ENCODE results near the gene ACSM2A.
"Not testable (repeated sequence)": the region's sequence is repeated elsewhere in the genome, so short reads cannot be mapped to it uniquely, and the experiment has no call there.

Gene ACSM2A

DNA sequence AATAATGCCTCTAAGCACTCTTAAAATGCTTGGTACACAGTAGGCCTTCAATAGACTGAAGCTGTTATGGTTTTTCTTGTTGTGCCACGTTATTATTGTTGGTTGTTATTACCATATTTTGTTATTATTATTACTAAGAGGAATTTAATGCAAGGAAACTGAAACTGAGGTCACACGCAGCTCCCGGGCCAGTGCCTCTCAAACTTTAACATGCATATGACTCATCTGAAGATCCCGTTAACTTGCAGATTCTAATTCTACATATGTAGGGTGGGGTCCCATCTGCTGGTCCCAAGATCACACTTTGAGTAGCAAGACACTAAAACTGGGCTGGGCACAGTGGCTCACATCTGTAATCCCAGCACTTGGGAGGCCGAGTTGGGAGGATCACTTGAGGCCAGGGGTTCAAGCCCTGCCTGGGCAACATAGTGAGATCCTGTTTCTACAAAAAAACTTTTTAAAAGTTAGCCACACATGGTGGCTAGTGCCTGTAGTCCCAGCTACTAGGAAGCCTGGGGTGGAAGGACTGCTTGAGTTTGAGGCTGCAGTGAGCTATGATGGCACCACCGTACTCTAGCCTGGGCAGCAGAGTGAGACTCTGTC is 41.1 kb upstream of the ACSM2A start:
- WGBS, 2 donors (ENCODE audit: extremely low coverage in 2 of 2, insufficient read length in 2 of 2, insufficient replicate concordance in 1 of 2): no CpG with 5 or more reads among the region's 6 CpGs
- no peak for DNase-seq (ENCODE audit: low spot score)
- no peaks in the 10 kb centered on the region for H3K79me1 ChIP-seq (ENCODE audit: low read depth, low read length)
- H3K36me3 ChIP-seq (replicated peaks in 1 of 2; ENCODE audit: control insufficient read depth in 2 of 2, insufficient read depth in 2 of 2, low read length in 2 of 2): no peaks in the 10 kb centered on the region
- H3K14ac ChIP-seq (ENCODE audit: low read length): no peak overlapping the region
- H3K18ac ChIP-seq (ENCODE audit: low read length): no peak overlapping the region
- H4K8ac ChIP-seq (ENCODE audit: low read depth, low read length): no peak overlapping the region
- no peak overlapping the region for H3K27ac ChIP-seq (replicated peaks; ENCODE audit: low read length)
- no peak overlapping the region for H3K23ac ChIP-seq (ENCODE audit: low read depth, low read length, poor library complexity)
- H3K4ac ChIP-seq (ENCODE audit: low read length): no peak overlapping the region
- no peak overlapping the region for H2BK12ac ChIP-seq (ENCODE audit: low read length)
- H3K9me3 ChIP-seq (replicated peaks in 1 of 2; ENCODE audit: control insufficient read depth in 2 of 2, insufficient read depth in 1 of 2, low read depth in 1 of 2, low read length in 2 of 2): no peaks in the 10 kb centered on the region
- H4K91ac ChIP-seq (ENCODE audit: low read depth, low read length, poor library complexity): no peak overlapping the region
- H2AK5ac ChIP-seq (ENCODE audit: low read depth, low read length): no peak overlapping the region
- no peak overlapping the region for H3K9ac ChIP-seq (ENCODE audit: low read depth, low read length, poor library complexity)
- H3K4me3 ChIP-seq (ENCODE audit: low read length in 2 of 2): no peak overlapping the region
- no peak overlapping the region for H2BK15ac ChIP-seq (ENCODE audit: low read length)
- H2AFZ ChIP-seq (ENCODE audit: low read length): no peak overlapping the region
- H3K4me1 ChIP-seq (ENCODE audit: control insufficient read depth in 2 of 2, insufficient read depth in 1 of 2, low read depth in 1 of 2, low read length in 2 of 2): peaks cover 0 to 2% of the 10 kb centered on the region in 2 donors
- H2BK5ac ChIP-seq (ENCODE audit: low read length): no peak overlapping the region
- no peak overlapping the region for H3K4me2 ChIP-seq (ENCODE audit: insufficient read depth, low read length, poor library complexity, severe bottlenecking)
- no peak overlapping the region for H2BK120ac ChIP-seq (ENCODE audit: low read depth, low read length)
- no peaks in the 10 kb centered on the region for H3K27me3 ChIP-seq (ENCODE audit: control insufficient read depth in 3 of 3, insufficient read depth in 3 of 3, low read depth in 1 of 3, low read length in 3 of 3)

DNA sequence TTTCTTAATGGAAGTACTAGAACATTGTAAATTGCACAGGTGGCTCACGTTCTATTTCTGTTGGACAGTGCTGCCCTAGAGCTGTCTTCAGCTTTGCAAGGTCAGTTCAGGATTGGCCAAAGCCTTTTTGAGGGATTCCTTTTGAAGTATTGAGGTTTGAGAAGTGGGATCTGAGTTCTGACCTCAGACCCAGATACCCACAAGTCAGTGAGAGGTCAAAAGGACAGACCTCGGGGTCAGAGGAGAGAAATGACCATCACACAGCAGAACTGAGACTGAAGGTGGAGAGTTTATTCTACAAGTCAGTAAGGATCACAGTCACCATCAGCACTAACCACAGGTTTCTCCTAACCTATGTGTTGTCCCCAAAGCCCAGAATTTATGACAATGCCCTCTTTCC is 40.3 kb upstream of the ACSM2A start:
- Histone ChIP-seq H3K23ac (ENCODE audit: low read depth, low read length, poor library complexity) (no peak overlapping the region), H2BK5ac (ENCODE audit: low read length) (no peak overlapping the region), H3K18ac (ENCODE audit: low read length) (no peak overlapping the region), H2AK5ac (ENCODE audit: low read depth, low read length) (no peak overlapping the region), H4K8ac (ENCODE audit: low read depth, low read length) (no peak overlapping the region), H3K4me2 (ENCODE audit: insufficient read depth, low read length, poor library complexity, severe bottlenecking) (no peak overlapping the region), H3K4me1 (ENCODE audit: control insufficient read depth in 2 of 2, insufficient read depth in 1 of 2, low read depth in 1 of 2, low read length in 2 of 2) (peaks cover 0 to 2% of the 10 kb centered on the region in 2 donors), H2BK120ac (ENCODE audit: low read depth, low read length) (no peak overlapping the region), H3K4me3 (ENCODE audit: low read length in 2 of 2) (no peak overlapping the region), H2BK15ac (ENCODE audit: low read length) (no peak overlapping the region), H3K27me3 (ENCODE audit: control insufficient read depth in 3 of 3, insufficient read depth in 3 of 3, low read depth in 1 of 3, low read length in 3 of 3) (no peaks in the 10 kb centered on the region), H3K4ac (ENCODE audit: low read length) (no peak overlapping the region), H4K91ac (ENCODE audit: low read depth, low read length, poor library complexity) (no peak overlapping the region), H2AFZ (ENCODE audit: low read length) (no peak overlapping the region), H2BK12ac (ENCODE audit: low read length) (no peak overlapping the region), H3K9me3 (replicated peaks in 1 of 2; ENCODE audit: control insufficient read depth in 2 of 2, insufficient read depth in 1 of 2, low read depth in 1 of 2, low read length in 2 of 2) (no peaks in the 10 kb centered on the region), H3K9ac (ENCODE audit: low read depth, low read length, poor library complexity) (no peak overlapping the region), H3K36me3 (replicated peaks in 1 of 2; ENCODE audit: control insufficient read depth in 2 of 2, insufficient read depth in 2 of 2, low read length in 2 of 2) (no peaks in the 10 kb centered on the region), H3K14ac (ENCODE audit: low read length) (no peak overlapping the region), H3K27ac (replicated peaks; ENCODE audit: low read length) (no peak overlapping the region), H3K79me1 (ENCODE audit: low read depth, low read length) (no peaks in the 10 kb centered on the region)
- no CpG with 5 or more reads among the region's 2 CpGs for WGBS, 2 donors (ENCODE audit: extremely low coverage in 2 of 2, insufficient read length in 2 of 2, insufficient replicate concordance in 1 of 2)
- DNase-seq (ENCODE audit: low spot score): no peak

DNA sequence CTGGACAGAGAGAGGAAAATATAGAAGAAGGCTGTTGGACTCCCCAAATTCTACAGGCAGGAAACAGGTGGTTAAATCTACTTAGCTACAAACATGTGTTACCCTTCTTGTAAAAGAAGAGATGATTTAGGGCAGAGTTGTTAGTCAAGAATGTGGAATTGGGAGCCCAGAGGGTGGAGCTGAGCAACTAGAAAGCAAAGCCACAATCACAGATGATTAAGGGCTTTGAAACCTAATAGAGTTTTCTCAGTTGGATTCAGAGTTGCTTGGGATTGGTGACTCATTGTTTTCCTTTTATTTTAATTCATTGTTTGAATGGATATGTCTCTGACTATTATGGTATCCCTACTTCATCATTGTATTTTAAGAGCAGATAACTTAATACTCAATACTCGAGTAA is 35.8 kb upstream of the ACSM2A start:
- no CpG with 5 or more reads among the region's 1 CpG for WGBS, 2 donors (ENCODE audit: extremely low coverage in 2 of 2, insufficient read length in 2 of 2, insufficient replicate concordance in 1 of 2)
- DNase-seq (ENCODE audit: low spot score): no peak
- H3K9ac ChIP-seq (ENCODE audit: low read depth, low read length, poor library complexity): no peak overlapping the region

DNA sequence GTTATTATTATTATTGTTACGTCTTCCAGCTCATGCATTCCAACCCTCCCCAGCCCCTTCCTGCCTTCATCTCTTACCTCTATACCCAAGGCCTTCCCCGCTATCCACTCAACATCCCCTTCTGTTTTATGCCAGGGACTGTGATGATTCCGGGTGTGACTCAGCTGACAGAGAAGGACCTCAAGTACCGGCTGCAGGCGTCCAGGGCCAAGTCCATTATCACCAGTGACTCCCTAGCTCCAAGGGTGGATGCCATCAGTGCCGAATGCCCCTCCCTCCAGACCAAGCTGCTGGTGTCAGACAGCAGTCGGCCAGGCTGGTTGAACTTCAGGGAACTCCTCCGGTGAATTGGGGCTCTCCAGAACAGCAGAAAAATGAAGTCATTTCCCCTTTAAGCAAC is 32.2 kb upstream of the ACSM2A start:
- H3K9me3 ChIP-seq (replicated peaks in 1 of 2; ENCODE audit: control insufficient read depth in 2 of 2, insufficient read depth in 1 of 2, low read depth in 1 of 2, low read length in 2 of 2); H3K23ac ChIP-seq (ENCODE audit: low read depth, low read length, poor library complexity); H3K4me2 ChIP-seq (ENCODE audit: insufficient read depth, low read length, poor library complexity, severe bottlenecking); H3K79me1 ChIP-seq (ENCODE audit: low read depth, low read length); H3K9ac ChIP-seq (ENCODE audit: low read depth, low read length, poor library complexity); H3K4me3 ChIP-seq (ENCODE audit: low read length in 2 of 2); H3K4me1 ChIP-seq (ENCODE audit: control insufficient read depth in 2 of 2, insufficient read depth in 1 of 2, low read depth in 1 of 2, low read length in 2 of 2); H3K4ac ChIP-seq (ENCODE audit: low read length); H3K27ac ChIP-seq (replicated peaks; ENCODE audit: low read length); H4K8ac ChIP-seq (ENCODE audit: low read depth, low read length); H2BK12ac ChIP-seq (ENCODE audit: low read length); H2AK5ac ChIP-seq (ENCODE audit: low read depth, low read length); H4K91ac ChIP-seq (ENCODE audit: low read depth, low read length, poor library complexity); H2BK120ac ChIP-seq (ENCODE audit: low read depth, low read length); DNase-seq (ENCODE audit: low spot score); H3K14ac ChIP-seq (ENCODE audit: low read length); H2BK5ac ChIP-seq (ENCODE audit: low read length); H3K36me3 ChIP-seq (replicated peaks in 1 of 2; ENCODE audit: control insufficient read depth in 2 of 2, insufficient read depth in 2 of 2, low read length in 2 of 2); H3K18ac ChIP-seq (ENCODE audit: low read length); H3K27me3 ChIP-seq (ENCODE audit: control insufficient read depth in 3 of 3, insufficient read depth in 3 of 3, low read depth in 1 of 3, low read length in 3 of 3); H2AFZ ChIP-seq (ENCODE audit: low read length); H2BK15ac ChIP-seq (ENCODE audit: low read length): not testable (repeated sequence)
- no CpG with 5 or more reads among the region's 8 CpGs for WGBS, 2 donors (ENCODE audit: extremely low coverage in 2 of 2, insufficient read length in 2 of 2, insufficient replicate concordance in 1 of 2)

More for the DNA sequence above, 35.8 kb upstream of the ACSM2A start:
- H2BK5ac ChIP-seq (ENCODE audit: low read length): no peak overlapping the region
- H3K27ac ChIP-seq (replicated peaks; ENCODE audit: low read length): no peak overlapping the region
- no peak overlapping the region for H2BK15ac ChIP-seq (ENCODE audit: low read length)
- no peaks in the 10 kb centered on the region for H3K79me1 ChIP-seq (ENCODE audit: low read depth, low read length)
- H4K91ac ChIP-seq (ENCODE audit: low read depth, low read length, poor library complexity): no peak overlapping the region
- no peaks in the 10 kb centered on the region for H3K9me3 ChIP-seq (replicated peaks in 1 of 2; ENCODE audit: control insufficient read depth in 2 of 2, insufficient read depth in 1 of 2, low read depth in 1 of 2, low read length in 2 of 2)
- no peak overlapping the region for H2BK12ac ChIP-seq (ENCODE audit: low read length)
- no peak overlapping the region for H4K8ac ChIP-seq (ENCODE audit: low read depth, low read length)
- H3K14ac ChIP-seq (ENCODE audit: low read length): no peak overlapping the region
- H3K4ac ChIP-seq (ENCODE audit: low read length): no peak overlapping the region
- no peak overlapping the region for H2AFZ ChIP-seq (ENCODE audit: low read length)
- H3K4me3 ChIP-seq (ENCODE audit: low read length in 2 of 2): no peak overlapping the region
- no peaks in the 10 kb centered on the region for H3K36me3 ChIP-seq (replicated peaks in 1 of 2; ENCODE audit: control insufficient read depth in 2 of 2, insufficient read depth in 2 of 2, low read length in 2 of 2)
- H3K27me3 ChIP-seq (ENCODE audit: control insufficient read depth in 3 of 3, insufficient read depth in 3 of 3, low read depth in 1 of 3, low read length in 3 of 3): no peaks in the 10 kb centered on the region
- H2AK5ac ChIP-seq (ENCODE audit: low read depth, low read length): no peak overlapping the region
- H3K4me1 ChIP-seq (ENCODE audit: control insufficient read depth in 2 of 2, insufficient read depth in 1 of 2, low read depth in 1 of 2, low read length in 2 of 2): no peaks in the 10 kb centered on the region
- H3K4me2 ChIP-seq (ENCODE audit: insufficient read depth, low read length, poor library complexity, severe bottlenecking): no peak overlapping the region
- no peak overlapping the region for H3K18ac ChIP-seq (ENCODE audit: low read length)
- H3K23ac ChIP-seq (ENCODE audit: low read depth, low read length, poor library complexity): no peak overlapping the region
- H2BK120ac ChIP-seq (ENCODE audit: low read depth, low read length): no peak overlapping the region
